GM23338 (cell line): Measurements from ENCODE around the gene ADH6. TPM values are rescaled to one million over a fixed set of nuclear protein-coding genes. Genes with fewer than 3 reads are reported as not detected.
"Not testable (repeated sequence)": the region's sequence is repeated elsewhere in the genome, so short reads cannot be mapped to it uniquely, and the experiment has no call there.

Source experiments
- ATAC-seq: fragments of 200-7000 bp; cut with Tn5 transposase; 3 replicates; pipeline ENCODE4 v1.9.1; 2020
- DNase-seq: peaks from one replicate; pipeline ENCODE4 v3.0.0-alpha.2; 2015; ENCODE audit warnings: low spot score
- H2AFZ ChIP-seq: fragments of 200-600 bp; sonication (generic); 2 replicates; pipeline ENCODE4 v1.8.0; 2016; ENCODE audit warnings: antibody characterized with exemption, mild to moderate bottlenecking, moderate library complexity
- H3F3A ChIP-seq: fragments of 200-600 bp; sonication (generic); replicated peaks from 2 replicates; pipeline ENCODE4 v1.8.0; 2017; ENCODE audit warnings: antibody characterized with exemption, mixed run types, low read depth
- H3K27ac ChIP-seq: fragments of 200-600 bp; sonication (generic); 2 replicates; pipeline ENCODE4 v1.6.1; 2016; ENCODE audit warnings: low read depth
- H3K27me3 ChIP-seq: fragments of 200-600 bp; sonication (generic); 2 replicates; pipeline ENCODE4 v1.8.0; 2016; ENCODE audit warnings: mild to moderate bottlenecking, mixed run types, moderate library complexity; ENCODE audit not compliant: insufficient read depth
- H3K36me3 ChIP-seq: fragments of 200-600 bp; sonication (generic); 2 replicates; pipeline ENCODE4 v1.8.0; 2016; ENCODE audit warnings: mild to moderate bottlenecking; ENCODE audit not compliant: insufficient read depth
- H3K4me1 ChIP-seq: fragments of 200-600 bp; sonication (generic); 2 replicates; pipeline ENCODE4 v1.8.0; 2016; ENCODE audit warnings: mild to moderate bottlenecking, moderate library complexity; ENCODE audit not compliant: insufficient read depth
- H3K4me2 ChIP-seq: fragments of 200-600 bp; sonication (generic); 2 replicates; pipeline ENCODE4 v1.7.1; 2017; ENCODE audit warnings: mixed run types
- H3K4me3 ChIP-seq: fragments of 200-600 bp; sonication (generic); 2 replicates; pipeline ENCODE4 v1.6.1; 2016; ENCODE audit warnings: mixed run types
- H3K79me2 ChIP-seq: fragments of 200-600 bp; sonication (generic); replicated peaks from 2 replicates; pipeline ENCODE4 v1.8.0; 2017; ENCODE audit warnings: mild to moderate bottlenecking; ENCODE audit not compliant: insufficient read depth
- H3K9me2 ChIP-seq: fragments of 200-600 bp; sonication (generic); 2 replicates; pipeline ENCODE4 v1.8.0; 2017; ENCODE audit not compliant: insufficient read depth
- H4K20me1 ChIP-seq: fragments of 200-600 bp; sonication (generic); replicated peaks from 2 replicates; pipeline ENCODE4 v1.8.0; 2017; ENCODE audit warnings: mild to moderate bottlenecking; ENCODE audit not compliant: insufficient read depth
- H3K27ac Mint-ChIP-seq: 2 replicates; pipeline ENCODE4 v1.8.0; 2020; ENCODE audit warnings: inconsistent platforms, mild to moderate bottlenecking, moderate library complexity, mixed read lengths
- H3K27me3 Mint-ChIP-seq: 3 replicates; pipeline ENCODE4 v1.8.0; 2022; ENCODE audit warnings: low read depth, mild to moderate bottlenecking, moderate library complexity, mixed read lengths, inconsistent platforms; ENCODE audit not compliant: insufficient read depth, poor library complexity
- H3K36me3 Mint-ChIP-seq: 3 replicates; pipeline ENCODE4 v1.8.0; 2021; ENCODE audit warnings: low read depth, mild to moderate bottlenecking, inconsistent platforms, moderate library complexity, mixed read lengths
- H3K4me1 Mint-ChIP-seq: 3 replicates; pipeline ENCODE4 v1.8.0; 2020; ENCODE audit warnings: mild to moderate bottlenecking, inconsistent platforms, mixed read lengths
- H3K4me3 Mint-ChIP-seq: 3 replicates; pipeline ENCODE4 v1.8.0; 2021; ENCODE audit warnings: moderate library complexity, mild to moderate bottlenecking, inconsistent platforms, mixed read lengths
- H3K9me3 Mint-ChIP-seq: 3 replicates; pipeline ENCODE4 v1.8.0; 2020; ENCODE audit warnings: moderate library complexity, mild to moderate bottlenecking, inconsistent platforms, mixed read lengths
- CREB1 ChIP-seq: fragments of 250-450 bp; sonication (Bioruptor Pico); IDR thresholded peaks from 2 replicates; pipeline ENCODE4 v1.5.0; 2020; ENCODE audit warnings: low read depth, mild to moderate bottlenecking, moderate library complexity
- STAT1 ChIP-seq: IDR thresholded peaks from one replicate; pipeline ENCODE4 v1.6.1; 2016; ENCODE audit warnings: antibody characterized with exemption; ENCODE audit not compliant: unreplicated experiment
- ZNF462 ChIP-seq: fragments of 250-450 bp; sonication (Bioruptor Pico); IDR thresholded peaks from 2 replicates; pipeline ENCODE4 v1.5.0; 2020; ENCODE audit warnings: mild to moderate bottlenecking, moderate library complexity
- polyA plus RNA-seq: library from polyadenylated mRNA; unstranded; fragments of >200 nt; fragmentation: Nextera tagmentation; extraction: Ambion mirVana; gene quantifications from 2 replicates; pipeline ENCODE4 v1.2.1, GENCODE V29; 2016
- total RNA-seq: library from RNA; depleted of rRNA; stranded (reverse); fragments of >200 nt; shearing (Covaris generic); gene quantifications from 2 replicates; pipeline ENCODE4 v1.2.3, GENCODE V29; 2014

ADH6 gene
- total and polyA plus RNA-seq, 2 experiments from 2014 or later, result 0.58 TPM; not detected in 1

- H3K4me1 Mint-ChIP-seq, H3K27ac ChIP-seq, H3K4me3 Mint-ChIP-seq, ATAC-seq, H3K79me2 ChIP-seq, H3K9me3 Mint-ChIP-seq, H3K27ac Mint-ChIP-seq, H3K4me1 ChIP-seq, H3K9me2 ChIP-seq, H3K36me3 Mint-ChIP-seq, H3K27me3 Mint-ChIP-seq, H3F3A ChIP-seq, H4K20me1 ChIP-seq, H3K36me3 ChIP-seq, H3K4me3 ChIP-seq, H2AFZ ChIP-seq, DNase-seq, H3K27me3 ChIP-seq, H3K4me2 ChIP-seq: not testable (repeated sequence)
Observed at GRCh38 chr4:99233397-99233796, 14.4 kb upstream of the ADH6 start.

- not testable (repeated sequence) for H2AFZ ChIP-seq, H3K4me2 ChIP-seq, DNase-seq, H3K27me3 ChIP-seq, H3K36me3 ChIP-seq, H3K9me2 ChIP-seq, H3K27ac ChIP-seq, H3K9me3 Mint-ChIP-seq, H3K4me3 ChIP-seq, H3K27me3 Mint-ChIP-seq, H3K4me1 ChIP-seq, H3K27ac Mint-ChIP-seq, H3K4me1 Mint-ChIP-seq, H3F3A ChIP-seq, ATAC-seq, H4K20me1 ChIP-seq, H3K36me3 Mint-ChIP-seq, H3K4me3 Mint-ChIP-seq, H3K79me2 ChIP-seq
Observed at GRCh38 chr4:99228706-99229105, 9.7 kb upstream of the ADH6 start.

- H2AFZ ChIP-seq, H3F3A ChIP-seq, H3K4me1 Mint-ChIP-seq, H3K36me3 Mint-ChIP-seq, H3K27me3 ChIP-seq, H3K4me1 ChIP-seq, H3K27ac ChIP-seq, H3K79me2 ChIP-seq, H3K4me2 ChIP-seq, H4K20me1 ChIP-seq, ATAC-seq, H3K4me3 Mint-ChIP-seq, H3K9me2 ChIP-seq, H3K36me3 ChIP-seq, H3K4me3 ChIP-seq, DNase-seq, H3K27ac Mint-ChIP-seq, H3K9me3 Mint-ChIP-seq, H3K27me3 Mint-ChIP-seq: not testable (repeated sequence)
Observed at GRCh38 chr4:99227646-99228045, 8.6 kb upstream of the ADH6 start.

GRCh38 chr4:99221980-99222379 is 2.9 kb upstream of the ADH6 start:
- H3K27ac ChIP-seq, result no peak overlapping the region
- H3K79me2 ChIP-seq, result no peaks in the 10 kb centered on the region
- H3K36me3 Mint-ChIP-seq, result peaks cover 9% of the 10 kb centered on the region; the same call in 2 of the 3 replicates
- no peaks in the 10 kb centered on the region for H3K27me3 ChIP-seq
- H3K4me1 ChIP-seq, result peaks cover 12% of the 10 kb centered on the region; the same call in 1 of the 2 replicates
- peaks cover 9% of the 10 kb centered on the region for H3K27me3 Mint-ChIP-seq
- ATAC-seq (peak; percentile 66), DNase-seq (peak; percentile 51)
- H3K4me1 Mint-ChIP-seq, result peaks cover 18% of the 10 kb centered on the region
- H3K4me3 ChIP-seq, result no peak overlapping the region
- H3K27ac Mint-ChIP-seq, result peak overlapping the region; percentile 86
- no peak overlapping the region for H2AFZ ChIP-seq
- H3K4me2 ChIP-seq, result peak overlapping the region; percentile 25; the same call in 1 of the 2 replicates
- peaks cover 10% of the 10 kb centered on the region for H3K9me3 Mint-ChIP-seq
- H3F3A ChIP-seq, result no peaks in the 10 kb centered on the region
- no peak for TF ChIP-seq STAT1
- peak; percentile 3; the same call in 1 of the 2 replicates for TF ChIP-seq CREB1 (CRISPR knock-in tag)
- TF ChIP-seq ZNF462 (CRISPR knock-in tag), result peak; percentile 49; the same call in 1 of the 2 replicates
- no peaks in the 10 kb centered on the region for H3K9me2 ChIP-seq
- H3K36me3 ChIP-seq, result no peaks in the 10 kb centered on the region
- no peaks in the 10 kb centered on the region for H4K20me1 ChIP-seq
- H3K4me3 Mint-ChIP-seq, result no peak overlapping the region
